ENCODE data around the gene RIPOR2.
"Not testable (repeated sequence)": the region's sequence is repeated elsewhere in the genome, so short reads cannot be mapped to it uniquely, and the experiment has no call there.

RIPOR2 gene

DNA sequence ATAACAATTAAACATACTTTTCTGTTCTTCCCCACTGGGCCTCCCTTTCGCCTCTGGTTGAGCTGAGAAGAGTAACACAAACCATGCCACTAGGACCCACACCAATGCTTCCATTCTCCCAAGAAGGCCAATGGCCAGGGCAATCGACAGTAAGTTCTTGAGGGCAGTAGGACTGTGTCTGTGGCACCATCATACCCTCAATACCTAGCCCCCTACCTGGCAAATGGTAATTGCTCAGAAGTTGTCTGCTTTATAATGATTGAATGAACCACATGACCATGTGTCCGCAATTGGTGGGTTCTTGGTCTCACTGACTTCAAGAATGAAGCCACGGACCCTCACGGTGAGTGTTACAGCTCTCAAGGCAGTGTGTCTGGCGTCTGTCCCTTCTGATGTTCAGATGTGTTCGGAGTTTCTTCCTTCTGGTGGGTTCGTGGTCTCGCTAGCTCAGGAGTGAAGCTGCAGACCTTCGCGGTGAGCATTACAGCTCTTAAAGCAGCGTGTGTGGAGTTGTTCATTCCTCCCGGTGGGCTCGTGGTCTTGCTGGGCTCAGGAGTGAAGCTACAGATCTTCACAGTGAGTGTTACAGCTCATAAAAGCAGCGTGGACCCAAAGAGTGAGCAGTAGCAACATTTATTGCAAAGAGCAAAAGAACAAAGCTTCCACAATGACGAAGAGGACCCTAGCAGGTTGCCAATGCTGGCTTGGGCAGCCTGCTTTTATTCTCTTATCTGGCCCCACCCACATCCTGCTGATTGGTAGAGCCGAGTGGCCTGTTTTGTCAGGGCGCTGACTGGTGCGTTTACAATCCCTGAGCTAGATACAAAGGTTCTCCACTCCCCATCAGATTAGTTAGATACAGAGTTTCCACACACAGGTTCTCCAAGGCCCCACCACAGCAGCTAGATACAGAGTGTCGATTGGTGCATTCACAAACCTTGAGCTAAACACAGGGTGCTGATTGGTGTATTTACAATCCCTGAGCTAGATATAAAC lies 170.6 kb downstream of the RIPOR2 start:
- DNase-seq (ENCODE audit: low read depth, low spot score), result not testable (repeated sequence)

DNA sequence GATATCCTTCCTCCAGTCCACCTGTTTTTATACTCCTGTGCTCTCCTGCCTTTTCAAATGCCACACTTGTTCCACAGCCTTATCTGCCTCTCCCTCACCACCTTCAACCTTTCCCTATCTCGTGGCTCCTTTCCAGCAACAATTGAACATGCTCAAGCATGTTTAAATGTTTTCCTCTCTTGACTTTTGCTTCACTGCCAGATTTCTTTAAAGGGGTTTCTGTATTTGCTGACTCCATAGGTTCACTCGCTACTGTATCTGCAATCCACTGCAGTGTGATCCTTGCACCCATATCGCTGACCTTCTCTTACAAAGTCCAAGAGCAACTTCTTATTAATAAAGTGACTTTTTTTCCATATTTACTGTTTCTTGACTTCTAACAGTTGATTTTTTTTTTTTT lies 172.2 kb downstream of the RIPOR2 start:
- no peak for DNase-seq (ENCODE audit: low read depth, low spot score)

DNA sequence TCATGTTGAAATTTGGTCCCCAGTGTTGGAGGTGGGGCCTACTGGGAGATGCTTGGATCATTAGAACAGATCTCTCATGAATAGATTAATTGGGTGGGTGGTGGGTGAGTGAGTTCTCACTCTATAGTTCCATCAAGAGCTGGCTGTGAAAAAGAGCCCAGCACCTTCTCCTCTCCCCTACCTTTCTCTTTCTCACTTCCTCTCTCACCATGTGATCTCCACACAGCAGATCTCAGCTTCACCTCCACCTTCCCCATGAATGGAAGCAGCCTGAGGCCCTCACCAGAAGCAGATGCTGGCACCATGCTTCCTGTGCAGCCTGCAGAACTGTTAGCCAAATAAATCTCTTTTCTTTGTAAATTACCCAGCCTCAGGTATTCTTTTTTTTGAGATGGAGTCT lies 173.9 kb downstream of the RIPOR2 start:
- no peak for DNase-seq (ENCODE audit: low read depth, low spot score)

DNA sequence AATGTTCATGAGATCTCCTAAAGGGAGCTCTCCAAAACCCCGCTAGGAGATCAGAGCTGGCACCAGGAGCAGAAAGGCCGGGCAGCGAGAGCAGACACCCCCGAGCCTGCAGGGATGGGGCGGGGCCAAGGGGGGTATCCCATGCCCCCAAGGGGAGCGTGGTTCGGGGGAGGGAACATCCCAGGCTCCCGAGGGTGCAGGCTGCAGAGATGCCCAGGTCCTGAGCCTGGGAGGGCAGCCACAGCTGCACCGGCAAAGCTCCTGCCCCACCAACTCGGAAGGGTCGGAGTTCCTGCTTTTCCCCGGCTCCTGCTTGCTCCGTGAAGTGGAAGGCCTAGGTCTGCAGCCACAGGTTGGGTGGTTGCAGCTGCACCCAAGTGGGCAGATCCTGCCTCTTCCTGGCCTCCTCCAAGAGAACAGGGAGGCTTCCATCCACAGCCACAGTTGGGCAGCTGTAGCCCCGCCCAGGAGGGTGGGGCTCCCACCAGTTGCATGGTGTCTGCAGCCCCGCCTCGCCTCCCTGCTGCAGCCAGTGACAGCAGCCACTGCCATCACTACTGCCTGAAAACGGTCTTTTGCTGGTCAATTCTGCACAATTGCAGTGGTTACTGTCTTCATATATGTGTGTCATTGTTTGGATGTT lies 174.4 kb downstream of the RIPOR2 start:
- DNase-seq (ENCODE audit: low read depth, low spot score), result no peak

DNA sequence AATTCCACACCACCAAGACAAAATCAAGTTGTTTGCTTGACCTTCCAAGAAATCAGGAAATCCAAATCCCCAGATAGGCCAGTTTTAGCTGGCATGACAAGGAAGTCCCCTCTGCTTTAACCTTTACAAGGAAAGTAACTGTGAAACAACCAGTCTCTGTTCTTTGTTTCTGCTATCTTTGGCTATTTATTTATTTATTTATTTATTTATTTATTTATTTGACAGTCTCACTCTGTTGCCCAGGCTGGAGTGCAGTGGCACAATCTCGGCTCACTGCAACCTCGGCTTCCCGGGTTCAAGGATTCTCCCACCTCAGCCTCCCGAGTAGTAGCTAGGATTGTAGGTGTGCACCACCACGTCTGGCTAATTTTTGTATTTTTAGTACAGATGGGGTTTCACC lies 175.6 kb downstream of the RIPOR2 start:
- no peak for DNase-seq (ENCODE audit: low read depth, low spot score)

DNA sequence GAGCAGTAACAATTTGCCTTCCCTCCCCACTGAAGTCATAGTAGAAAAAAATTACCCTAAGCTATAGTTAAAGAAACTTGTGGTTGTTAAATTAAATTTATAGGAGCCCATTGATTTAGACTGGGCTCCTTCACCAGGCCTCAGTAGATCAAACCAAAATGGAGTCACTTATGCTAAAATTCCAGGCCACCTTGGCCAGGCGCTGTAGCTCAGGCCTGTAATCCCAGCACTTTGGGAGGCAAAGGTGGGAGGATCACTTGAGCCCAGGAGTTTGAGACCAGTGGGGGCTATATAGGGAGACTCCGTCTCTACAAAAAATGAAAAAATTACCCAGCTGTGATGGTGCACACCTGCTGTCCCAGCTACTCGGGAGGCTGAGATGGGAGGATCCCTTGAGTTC lies 176.0 kb downstream of the RIPOR2 start:
- no peak for DNase-seq (ENCODE audit: low read depth, low spot score)

DNA sequence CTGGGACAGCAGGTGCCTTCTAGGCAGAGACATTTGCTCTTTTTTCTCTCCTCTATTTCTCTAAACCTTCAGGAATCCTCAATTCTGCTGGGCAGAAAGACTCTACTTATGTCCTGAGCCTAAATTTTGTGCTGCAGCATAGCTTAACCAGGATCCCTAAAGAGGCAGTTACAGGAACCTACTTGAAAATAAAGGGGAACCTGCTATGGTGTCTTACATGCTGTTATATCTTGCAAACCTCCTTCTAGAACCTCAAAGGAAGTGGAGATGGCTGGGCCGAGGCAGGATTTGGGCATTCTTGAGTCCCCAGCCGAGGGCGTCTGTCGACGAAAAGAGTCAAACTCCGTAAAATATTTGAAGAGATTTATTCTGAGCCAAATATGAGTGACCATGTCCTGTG lies 178.1 kb downstream of the RIPOR2 start:
- no peak for DNase-seq (ENCODE audit: low read depth, low spot score)

DNA sequence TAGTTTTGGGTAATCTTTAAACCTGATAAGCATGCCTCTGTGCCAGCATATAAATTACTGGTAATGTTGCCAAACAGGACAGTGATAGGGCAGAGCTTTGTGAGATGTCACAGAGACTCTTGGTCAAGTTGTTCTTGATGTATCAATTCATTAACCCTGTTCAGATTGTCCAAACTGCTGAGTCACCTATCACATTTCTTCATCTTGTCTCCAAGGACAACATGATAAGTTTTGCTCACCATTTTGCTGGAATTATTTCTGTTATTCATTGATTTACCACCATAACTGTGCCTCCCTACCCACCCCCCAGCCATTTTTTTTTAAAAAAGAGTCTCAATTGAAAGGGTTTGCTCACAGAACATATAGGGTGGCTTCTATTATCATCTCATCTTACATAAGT lies 180.5 kb downstream of the RIPOR2 start:
- no peak for DNase-seq (ENCODE audit: low read depth, low spot score)

DNA sequence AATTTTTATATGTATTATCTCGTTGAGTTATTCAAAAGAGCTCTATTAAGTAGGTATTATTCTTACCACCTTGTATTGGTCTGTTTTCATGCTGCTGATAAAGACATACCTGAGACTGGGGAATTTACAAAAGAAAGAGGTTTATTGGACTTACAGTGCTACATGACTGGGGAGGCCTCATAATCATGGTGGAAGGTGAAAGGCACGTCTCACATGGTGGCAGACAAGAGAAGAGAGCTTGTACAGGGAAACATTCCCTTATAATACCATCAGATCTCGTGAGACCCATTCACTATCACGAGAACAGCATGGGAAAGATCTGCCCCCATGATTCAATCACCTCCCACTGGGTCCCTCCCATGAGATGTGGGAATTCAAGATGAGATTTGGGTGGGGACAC lies 181.4 kb downstream of the RIPOR2 start:
- DNase-seq (ENCODE audit: low read depth, low spot score), result not testable (repeated sequence)
